Measurements from ENCODE around the gene CTNNA3.

CTNNA3 gene

DNA sequence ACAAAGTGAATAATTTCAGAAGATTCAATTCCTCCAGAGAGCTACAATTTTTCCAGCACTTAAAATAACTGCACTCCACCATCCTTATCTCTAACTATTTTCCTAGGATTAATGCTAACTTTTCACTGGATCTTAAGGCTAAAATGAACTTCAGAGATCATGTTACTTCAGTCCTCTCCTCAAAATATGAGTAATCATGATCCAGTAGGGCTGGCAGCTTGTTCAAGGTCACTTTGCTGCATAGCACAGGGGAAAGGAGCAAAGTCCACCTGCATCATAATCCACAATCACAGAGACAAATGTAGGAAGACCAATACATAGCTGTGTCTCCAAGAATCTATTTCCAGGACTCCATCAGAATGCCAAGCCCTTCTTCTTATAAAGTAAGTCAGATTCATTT lies 619.9 kb downstream of the CTNNA3 start:
- H3K9ac ChIP-seq (ENCODE audit: low read depth in 1 of 2, low read length in 2 of 2): no peak overlapping the region
- H3K27me3 ChIP-seq (ENCODE audit: control insufficient read depth in 1 of 2, insufficient read depth in 2 of 2, low read length in 2 of 2): no peaks in the 10 kb centered on the region
- H3K27ac ChIP-seq (ENCODE audit: low read depth, low read length): no peak overlapping the region
- H3K36me3 ChIP-seq (ENCODE audit: control insufficient read depth in 1 of 2, insufficient read depth in 2 of 2, low read length in 2 of 2): no peaks in the 10 kb centered on the region
- no peaks in the 10 kb centered on the region for H3K9me3 ChIP-seq (ENCODE audit: control insufficient read depth in 1 of 2, low read length in 2 of 2)
- H3K4me1 ChIP-seq (ENCODE audit: control insufficient read depth in 1 of 2, insufficient read depth in 2 of 2, low read length in 2 of 2): no peaks in the 10 kb centered on the region
- no peak overlapping the region for H3K4me3 ChIP-seq (ENCODE audit: low read depth in 1 of 2, low read length in 2 of 2)

DNA sequence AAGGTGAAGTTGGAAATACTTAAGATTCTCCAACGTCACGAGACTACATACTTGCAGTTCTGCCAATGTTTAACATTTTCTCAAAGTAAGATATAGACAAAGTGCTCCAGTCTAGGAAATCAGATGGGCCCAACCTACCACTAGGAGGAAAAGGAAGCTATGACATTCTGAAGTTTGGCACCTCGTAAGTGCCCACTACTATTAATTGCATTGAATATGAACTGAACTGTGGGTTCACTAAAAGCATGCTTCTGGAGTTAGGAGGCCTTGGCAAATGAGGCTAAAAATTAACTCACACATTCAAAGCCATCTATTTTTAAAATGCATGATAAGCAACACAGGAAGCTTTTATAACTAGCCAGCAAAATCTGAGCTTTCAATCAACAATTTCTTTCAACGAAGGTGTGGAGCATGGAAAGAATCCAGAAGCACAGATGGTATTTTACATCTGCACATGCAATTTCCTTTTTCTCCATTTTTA lies 620.5 kb downstream of the CTNNA3 start:
- Histone ChIP-seq H3K4me1 (ENCODE audit: control insufficient read depth in 1 of 2, insufficient read depth in 2 of 2, low read length in 2 of 2) (no peaks in the 10 kb centered on the region), H3K4me3 (ENCODE audit: low read depth in 1 of 2, low read length in 2 of 2) (no peak overlapping the region), H3K9me3 (ENCODE audit: control insufficient read depth in 1 of 2, low read length in 2 of 2) (no peaks in the 10 kb centered on the region), H3K27me3 (ENCODE audit: control insufficient read depth in 1 of 2, insufficient read depth in 2 of 2, low read length in 2 of 2) (no peaks in the 10 kb centered on the region), H3K36me3 (ENCODE audit: control insufficient read depth in 1 of 2, insufficient read depth in 2 of 2, low read length in 2 of 2) (no peaks in the 10 kb centered on the region), H3K9ac (ENCODE audit: low read depth in 1 of 2, low read length in 2 of 2) (no peak overlapping the region), H3K27ac (ENCODE audit: low read depth, low read length) (no peak overlapping the region)

DNA sequence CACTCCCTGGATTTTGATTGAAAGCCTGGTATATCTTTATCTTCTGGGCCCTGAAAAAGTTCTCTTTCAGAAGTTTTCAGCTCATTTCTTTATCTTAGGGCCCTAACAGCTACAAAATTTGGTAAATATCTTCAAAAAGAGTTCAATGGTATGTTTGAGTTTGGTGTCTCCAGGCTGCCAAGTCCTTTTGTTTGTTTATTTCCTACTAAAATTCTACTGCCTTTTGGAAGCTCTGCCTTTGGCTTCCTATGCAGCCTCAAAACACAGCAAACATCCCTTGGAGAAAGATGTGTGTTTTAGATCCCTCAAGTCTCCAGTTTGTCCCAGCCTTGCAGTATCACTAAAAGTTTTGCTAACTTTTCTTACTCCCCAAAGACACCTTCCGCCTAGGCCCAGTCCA lies 623.3 kb downstream of the CTNNA3 start:
- H3K4me1 ChIP-seq (ENCODE audit: control insufficient read depth in 1 of 2, insufficient read depth in 2 of 2, low read length in 2 of 2): no peaks in the 10 kb centered on the region
- H3K9me3 ChIP-seq (ENCODE audit: control insufficient read depth in 1 of 2, low read length in 2 of 2): no peaks in the 10 kb centered on the region
- no peaks in the 10 kb centered on the region for H3K36me3 ChIP-seq (ENCODE audit: control insufficient read depth in 1 of 2, insufficient read depth in 2 of 2, low read length in 2 of 2)
- no peak overlapping the region for H3K9ac ChIP-seq (ENCODE audit: low read depth in 1 of 2, low read length in 2 of 2)
- H3K4me3 ChIP-seq (ENCODE audit: low read depth in 1 of 2, low read length in 2 of 2): no peak overlapping the region
- H3K27ac ChIP-seq (ENCODE audit: low read depth, low read length): no peak overlapping the region
- no peaks in the 10 kb centered on the region for H3K27me3 ChIP-seq (ENCODE audit: control insufficient read depth in 1 of 2, insufficient read depth in 2 of 2, low read length in 2 of 2)

DNA sequence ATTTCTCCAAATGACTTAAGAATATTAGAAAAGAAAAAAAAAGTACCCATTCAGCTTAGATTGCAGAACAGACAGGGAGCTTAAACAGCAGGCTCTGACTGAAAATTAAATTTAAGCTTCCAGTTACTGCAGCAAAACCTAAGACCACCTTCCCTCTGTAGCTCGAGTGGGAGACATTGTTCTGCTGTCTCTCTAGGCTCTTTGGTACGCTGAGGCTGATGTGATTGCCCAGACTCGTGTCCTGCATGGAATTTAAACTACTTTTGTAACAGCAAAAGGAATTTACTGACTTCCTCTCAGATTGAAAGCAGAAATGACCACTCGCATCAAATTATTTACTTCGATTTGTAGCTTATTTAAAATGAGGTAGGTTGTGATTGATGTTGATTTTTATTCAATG lies 645.6 kb downstream of the CTNNA3 start:
- no peak overlapping the region for H3K9ac ChIP-seq (ENCODE audit: low read depth in 1 of 2, low read length in 2 of 2)
- H3K9me3 ChIP-seq (ENCODE audit: control insufficient read depth in 1 of 2, low read length in 2 of 2): no peaks in the 10 kb centered on the region
- H3K36me3 ChIP-seq (ENCODE audit: control insufficient read depth in 1 of 2, insufficient read depth in 2 of 2, low read length in 2 of 2): no peaks in the 10 kb centered on the region
- no peak overlapping the region for H3K27ac ChIP-seq (ENCODE audit: low read depth, low read length)
- no peaks in the 10 kb centered on the region for H3K4me1 ChIP-seq (ENCODE audit: control insufficient read depth in 1 of 2, insufficient read depth in 2 of 2, low read length in 2 of 2)
- H3K4me3 ChIP-seq (ENCODE audit: low read depth in 1 of 2, low read length in 2 of 2): no peak overlapping the region
- H3K27me3 ChIP-seq (ENCODE audit: control insufficient read depth in 1 of 2, insufficient read depth in 2 of 2, low read length in 2 of 2): no peaks in the 10 kb centered on the region

DNA sequence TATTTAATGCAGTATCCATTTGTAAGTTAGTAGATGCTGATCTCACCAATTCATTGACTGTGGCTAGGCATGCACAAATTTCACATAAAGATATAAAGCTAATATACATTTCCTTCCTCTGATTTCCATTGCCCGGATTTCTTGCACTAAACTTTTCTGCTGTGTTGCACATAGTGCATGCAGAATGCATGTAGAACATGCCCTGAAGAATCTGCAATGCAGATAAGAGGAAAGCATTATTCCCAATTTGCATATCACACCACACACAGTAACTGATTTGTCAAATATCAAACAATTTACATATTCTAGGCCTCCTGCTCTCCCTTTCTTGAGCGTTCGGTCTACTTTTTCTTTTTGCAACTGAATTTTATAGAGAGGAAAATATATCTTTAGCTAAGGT lies 646.0 kb downstream of the CTNNA3 start:
- H3K9ac ChIP-seq (ENCODE audit: low read depth in 1 of 2, low read length in 2 of 2): no peak overlapping the region
- H3K4me1 ChIP-seq (ENCODE audit: control insufficient read depth in 1 of 2, insufficient read depth in 2 of 2, low read length in 2 of 2): no peaks in the 10 kb centered on the region
- H3K36me3 ChIP-seq (ENCODE audit: control insufficient read depth in 1 of 2, insufficient read depth in 2 of 2, low read length in 2 of 2): no peaks in the 10 kb centered on the region
- no peak overlapping the region for H3K4me3 ChIP-seq (ENCODE audit: low read depth in 1 of 2, low read length in 2 of 2)
- H3K27ac ChIP-seq (ENCODE audit: low read depth, low read length): no peak overlapping the region
- H3K27me3 ChIP-seq (ENCODE audit: control insufficient read depth in 1 of 2, insufficient read depth in 2 of 2, low read length in 2 of 2): no peaks in the 10 kb centered on the region
- H3K9me3 ChIP-seq (ENCODE audit: control insufficient read depth in 1 of 2, low read length in 2 of 2): no peaks in the 10 kb centered on the region

DNA sequence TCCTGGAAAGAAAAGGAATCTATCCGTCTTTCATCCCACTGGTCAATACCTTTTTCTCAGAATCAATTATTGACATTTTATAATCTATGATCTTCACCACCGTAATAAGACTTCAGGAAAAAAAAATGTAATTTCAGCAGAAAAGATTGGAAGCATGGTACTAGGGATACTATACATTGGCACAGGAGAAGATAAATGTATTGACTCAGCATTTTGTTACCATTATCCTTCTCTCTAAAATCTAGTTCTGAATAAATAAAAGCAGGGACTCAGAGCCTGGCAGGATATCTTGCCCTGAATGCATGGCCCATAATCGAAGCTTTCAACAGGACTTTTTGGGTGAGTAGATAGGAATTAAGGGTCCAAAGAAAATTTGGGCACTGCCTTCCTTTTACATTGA lies 649.5 kb downstream of the CTNNA3 start:
- H3K9ac ChIP-seq (ENCODE audit: low read depth in 1 of 2, low read length in 2 of 2): no peak overlapping the region
- H3K4me1 ChIP-seq (ENCODE audit: control insufficient read depth in 1 of 2, insufficient read depth in 2 of 2, low read length in 2 of 2): no peaks in the 10 kb centered on the region
- no peaks in the 10 kb centered on the region for H3K9me3 ChIP-seq (ENCODE audit: control insufficient read depth in 1 of 2, low read length in 2 of 2)
- no peaks in the 10 kb centered on the region for H3K36me3 ChIP-seq (ENCODE audit: control insufficient read depth in 1 of 2, insufficient read depth in 2 of 2, low read length in 2 of 2)
- no peak overlapping the region for H3K4me3 ChIP-seq (ENCODE audit: low read depth in 1 of 2, low read length in 2 of 2)
- no peak overlapping the region for H3K27ac ChIP-seq (ENCODE audit: low read depth, low read length)
- no peaks in the 10 kb centered on the region for H3K27me3 ChIP-seq (ENCODE audit: control insufficient read depth in 1 of 2, insufficient read depth in 2 of 2, low read length in 2 of 2)

DNA sequence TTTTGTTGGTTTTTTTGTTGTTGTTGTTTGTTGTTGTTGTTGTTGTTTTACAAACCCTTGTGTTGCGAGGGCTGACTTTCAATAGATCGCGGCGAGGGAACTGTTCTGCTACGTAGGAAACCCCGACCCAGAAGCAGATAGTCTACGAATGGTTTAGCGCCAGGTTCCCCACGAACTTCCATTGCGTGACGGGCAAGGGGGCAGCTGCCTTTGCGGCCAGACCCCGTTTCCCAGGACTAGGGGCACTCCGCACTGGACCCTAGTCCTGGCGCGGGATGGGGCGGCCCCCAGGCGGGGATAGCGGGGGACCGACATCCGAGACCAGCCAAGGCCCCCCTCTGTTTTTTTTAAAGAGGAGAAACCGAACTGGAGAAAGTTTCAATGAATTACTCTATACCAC lies 650.6 kb downstream of the CTNNA3 start:
- Histone ChIP-seq H3K9ac (ENCODE audit: low read depth in 1 of 2, low read length in 2 of 2) (no peak overlapping the region), H3K9me3 (ENCODE audit: control insufficient read depth in 1 of 2, low read length in 2 of 2) (no peaks in the 10 kb centered on the region), H3K27ac (ENCODE audit: low read depth, low read length) (no peak overlapping the region), H3K36me3 (ENCODE audit: control insufficient read depth in 1 of 2, insufficient read depth in 2 of 2, low read length in 2 of 2) (no peaks in the 10 kb centered on the region), H3K4me3 (ENCODE audit: low read depth in 1 of 2, low read length in 2 of 2) (no peak overlapping the region), H3K4me1 (ENCODE audit: control insufficient read depth in 1 of 2, insufficient read depth in 2 of 2, low read length in 2 of 2) (no peaks in the 10 kb centered on the region), H3K27me3 (ENCODE audit: control insufficient read depth in 1 of 2, insufficient read depth in 2 of 2, low read length in 2 of 2) (no peaks in the 10 kb centered on the region)

DNA sequence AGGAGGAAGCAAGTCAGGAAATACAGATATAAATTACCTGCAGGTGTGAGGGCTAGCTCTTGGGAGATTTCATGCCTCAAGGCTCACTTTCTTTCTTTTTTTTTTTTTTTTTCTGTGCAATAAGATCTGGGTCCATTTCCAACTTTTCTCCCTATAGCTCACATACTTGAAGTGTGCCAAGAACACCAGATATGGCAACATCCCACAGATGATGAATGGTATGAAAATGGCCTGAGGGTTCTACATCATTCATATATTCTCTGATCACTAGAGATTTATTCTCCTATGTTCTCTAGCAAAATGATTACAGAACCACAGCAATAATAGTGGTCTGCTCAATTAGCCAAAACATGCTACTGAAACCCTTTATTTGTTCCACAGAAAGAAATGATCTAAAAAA lies 653.0 kb downstream of the CTNNA3 start:
- H3K9ac ChIP-seq (ENCODE audit: low read depth in 1 of 2, low read length in 2 of 2): no peak overlapping the region
- H3K4me3 ChIP-seq (ENCODE audit: low read depth in 1 of 2, low read length in 2 of 2): no peak overlapping the region
- no peaks in the 10 kb centered on the region for H3K9me3 ChIP-seq (ENCODE audit: control insufficient read depth in 1 of 2, low read length in 2 of 2)
- no peaks in the 10 kb centered on the region for H3K27me3 ChIP-seq (ENCODE audit: control insufficient read depth in 1 of 2, insufficient read depth in 2 of 2, low read length in 2 of 2)
- H3K36me3 ChIP-seq (ENCODE audit: control insufficient read depth in 1 of 2, insufficient read depth in 2 of 2, low read length in 2 of 2): no peaks in the 10 kb centered on the region
- no peaks in the 10 kb centered on the region for H3K4me1 ChIP-seq (ENCODE audit: control insufficient read depth in 1 of 2, insufficient read depth in 2 of 2, low read length in 2 of 2)
- no peak overlapping the region for H3K27ac ChIP-seq (ENCODE audit: low read depth, low read length)

DNA sequence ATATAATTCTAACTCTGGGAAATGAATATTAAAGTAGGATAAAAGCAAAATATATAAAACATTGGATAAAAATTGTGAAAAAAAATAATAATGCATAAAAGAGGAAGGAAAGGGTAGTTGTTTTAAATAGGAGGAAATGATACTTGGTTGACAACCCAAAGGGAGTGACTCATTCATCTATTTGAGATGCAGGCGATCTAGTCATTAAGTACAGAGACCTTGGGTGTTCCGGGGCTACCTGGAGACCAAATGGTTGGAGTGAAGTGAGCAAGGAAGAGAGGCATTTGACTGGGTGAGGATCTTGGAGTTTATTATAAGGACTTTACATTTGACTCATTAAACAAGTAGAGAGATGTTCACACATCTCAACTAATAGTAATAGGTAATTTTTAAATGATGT lies 659.2 kb downstream of the CTNNA3 start:
- no peaks in the 10 kb centered on the region for H3K27me3 ChIP-seq (ENCODE audit: control insufficient read depth in 1 of 2, insufficient read depth in 2 of 2, low read length in 2 of 2)
- no peaks in the 10 kb centered on the region for H3K9me3 ChIP-seq (ENCODE audit: control insufficient read depth in 1 of 2, low read length in 2 of 2)
- no peaks in the 10 kb centered on the region for H3K4me1 ChIP-seq (ENCODE audit: control insufficient read depth in 1 of 2, insufficient read depth in 2 of 2, low read length in 2 of 2)
- no peak overlapping the region for H3K9ac ChIP-seq (ENCODE audit: low read depth in 1 of 2, low read length in 2 of 2)
- H3K4me3 ChIP-seq (ENCODE audit: low read depth in 1 of 2, low read length in 2 of 2): no peak overlapping the region
- H3K27ac ChIP-seq (ENCODE audit: low read depth, low read length): no peak overlapping the region
- no peaks in the 10 kb centered on the region for H3K36me3 ChIP-seq (ENCODE audit: control insufficient read depth in 1 of 2, insufficient read depth in 2 of 2, low read length in 2 of 2)

DNA sequence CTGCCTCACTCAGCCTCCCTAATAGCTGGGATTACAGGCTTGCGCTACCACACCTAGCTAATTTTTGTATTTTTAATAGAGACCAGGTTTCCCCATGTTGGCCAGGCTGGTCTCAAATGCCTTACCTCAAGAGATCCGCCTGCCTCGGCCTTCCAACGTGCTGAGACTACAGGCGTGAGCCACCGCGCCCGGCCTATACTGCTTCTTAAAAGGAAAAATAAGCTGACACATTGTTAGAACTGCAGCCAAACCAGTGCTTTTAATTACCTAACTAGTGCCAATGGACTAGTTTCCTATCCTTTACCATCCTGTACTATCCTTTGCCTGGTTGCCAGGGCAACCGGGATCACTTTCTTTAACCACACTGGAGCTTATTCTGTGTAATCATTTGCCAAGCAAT lies 662.1 kb downstream of the CTNNA3 start:
- H3K4me3 ChIP-seq (ENCODE audit: low read depth in 1 of 2, low read length in 2 of 2): no peak overlapping the region

DNA sequence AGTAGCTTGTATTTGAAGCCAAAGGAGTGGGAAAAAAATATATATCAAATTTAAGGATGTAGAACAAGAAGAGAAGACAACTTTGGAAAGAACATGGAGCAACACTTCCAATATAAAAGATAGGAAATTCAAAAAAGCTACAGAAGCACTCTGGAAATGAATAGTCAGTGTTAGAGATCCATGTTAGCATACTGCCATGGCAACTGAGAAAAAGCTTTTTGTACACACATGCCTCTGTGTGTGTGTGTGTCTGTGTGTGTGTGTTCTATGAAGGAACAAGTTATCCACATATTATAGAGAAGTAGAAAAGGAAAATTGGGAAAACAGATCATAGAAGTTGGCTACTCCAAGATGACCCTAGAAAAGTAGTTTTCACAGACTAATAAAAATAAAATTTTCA lies 673.9 kb downstream of the CTNNA3 start:
- Histone ChIP-seq H3K27ac (ENCODE audit: low read depth, low read length) (no peak overlapping the region), H3K27me3 (ENCODE audit: control insufficient read depth in 1 of 2, insufficient read depth in 2 of 2, low read length in 2 of 2) (no peaks in the 10 kb centered on the region), H3K9ac (ENCODE audit: low read depth in 1 of 2, low read length in 2 of 2) (no peak overlapping the region), H3K4me3 (ENCODE audit: low read depth in 1 of 2, low read length in 2 of 2) (no peak overlapping the region), H3K4me1 (ENCODE audit: control insufficient read depth in 1 of 2, insufficient read depth in 2 of 2, low read length in 2 of 2) (no peaks in the 10 kb centered on the region), H3K9me3 (ENCODE audit: control insufficient read depth in 1 of 2, low read length in 2 of 2) (no peaks in the 10 kb centered on the region), H3K36me3 (ENCODE audit: control insufficient read depth in 1 of 2, insufficient read depth in 2 of 2, low read length in 2 of 2) (no peaks in the 10 kb centered on the region)

More for the DNA sequence above, 662.1 kb downstream of the CTNNA3 start:
- Histone ChIP-seq H3K9ac (ENCODE audit: low read depth in 1 of 2, low read length in 2 of 2) (no peak overlapping the region), H3K36me3 (ENCODE audit: control insufficient read depth in 1 of 2, insufficient read depth in 2 of 2, low read length in 2 of 2) (no peaks in the 10 kb centered on the region), H3K9me3 (ENCODE audit: control insufficient read depth in 1 of 2, low read length in 2 of 2) (no peaks in the 10 kb centered on the region), H3K27me3 (ENCODE audit: control insufficient read depth in 1 of 2, insufficient read depth in 2 of 2, low read length in 2 of 2) (no peaks in the 10 kb centered on the region), H3K27ac (ENCODE audit: low read depth, low read length) (no peak overlapping the region), H3K4me1 (ENCODE audit: control insufficient read depth in 1 of 2, insufficient read depth in 2 of 2, low read length in 2 of 2) (no peaks in the 10 kb centered on the region)

Data from duodenal mucosa (tissue), 2 donors.